GM12892 (cell line): ENCODE data around the gene FSTL4.

ENCODE experiments used
- POLR2A ChIP-seq: IDR thresholded peaks from 2 replicates; pipeline ENCODE4 v1.6.1; 2011; ENCODE audit warnings: low read depth, low read length, control low read depth
- POLR2AphosphoS5 ChIP-seq: IDR thresholded peaks from 2 replicates; pipeline ENCODE4 v1.6.1; 2011; ENCODE audit warnings: low read depth, low read length, control low read depth
- TAF1 ChIP-seq: IDR thresholded peaks from 2 replicates; pipeline ENCODE4 v1.6.1; 2011; ENCODE audit warnings: low read depth, mild to moderate bottlenecking, control low read depth, low read length, borderline replicate concordance

DNA sequence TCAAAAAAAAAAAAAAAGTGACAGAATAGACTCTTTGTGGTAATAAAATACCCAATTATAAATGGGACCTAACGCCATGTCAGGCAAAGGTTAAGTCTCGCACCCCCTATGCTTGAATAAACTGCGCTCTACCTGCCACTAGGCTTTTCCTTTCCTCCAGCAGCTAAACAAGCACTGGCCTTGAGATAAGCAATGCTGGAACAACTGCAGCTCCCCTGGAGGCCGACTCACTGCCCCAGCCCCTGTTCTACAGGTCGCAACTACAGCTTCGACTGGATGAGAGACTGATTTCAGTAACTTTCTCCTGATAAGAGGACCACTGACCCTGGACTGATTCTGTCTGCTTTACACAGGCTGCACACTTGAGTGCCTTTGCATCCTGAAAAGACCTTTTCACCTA lies 350.3 kb downstream of the FSTL4 start:
- no peak for TF ChIP-seq POLR2A
- no peak for TF ChIP-seq TAF1
- TF ChIP-seq POLR2AphosphoS5: no peak
